Left lobe of liver (tissue), 2 donors: ENCODE measurements around the gene NPIPB6. TPM values are rescaled to one million over a fixed set of nuclear protein-coding genes. Genes with fewer than 3 reads are reported as not detected.
"Not testable (repeated sequence)": the region's sequence is repeated elsewhere in the genome, so short reads cannot be mapped to it uniquely, and the experiment has no call there.

ENCODE experiments used
- ATAC-seq: fragments of 200-7000 bp; cut with Tn5 transposase; one replicate; pipeline ENCODE4 v1.9.1; 2020; ENCODE audit warnings: mild to moderate bottlenecking, moderate library complexity
- DNase-seq: peaks from one replicate; pipeline ENCODE4 v3.0.0-alpha.2; 2020; ENCODE audit warnings: low spot score
- total RNA-seq: library from RNA; stranded (reverse); gene quantifications from one replicate; pipeline ENCODE4 v1.2.1, GENCODE V29; 2021
- donor health status: DM: no; HTN: no; CAD: no; lungs with moderate emphysema.
- donor health status: DM: no; HTN: yes; CAD: no.

NPIPB6 gene
- 0.28 TPM for total RNA-seq

- DNase-seq, ATAC-seq: not testable (repeated sequence)
These were observed at the start of gene NPIPB6 for GRCh38 chr16:28363408-28363807. NPIPB6 (minus strand) TSS chr16:28363508; CDS start chr16:28362822, 686 bp downstream.

GRCh38 chr16:28403220-28404072 lies 40.1 kb upstream of the NPIPB6 start, which contains the start of gene EIF3CL:
EIF3CL (minus strand) TSS chr16:28403841; CDS start chr16:28403618, 223 bp downstream.
- peak; percentile 99 for ATAC-seq
- not testable (repeated sequence) for DNase-seq

GRCh38 chr16:28392054-28392453 lies 28.7 kb upstream of the NPIPB6 start:
- not testable (repeated sequence) for DNase-seq, ATAC-seq

- ATAC-seq = not testable (repeated sequence)
These were observed 19.0 kb upstream of the NPIPB6 start for GRCh38 chr16:28382177-28382867.

GRCh38 chr16:28377822-28378221 lies 14.5 kb upstream of the NPIPB6 start:
- ATAC-seq, DNase-seq: not testable (repeated sequence)

More at GRCh38 chr16:28382177-28382867, 19.0 kb upstream of the NPIPB6 start:
- not testable (repeated sequence) for DNase-seq

GRCh38 chr16:28377108-28377625 lies 13.9 kb upstream of the NPIPB6 start:
- DNase-seq = peak; percentile 29
- ATAC-seq = not testable (repeated sequence)

GRCh38 chr16:28375115-28375514 lies 11.8 kb upstream of the NPIPB6 start:
- peak; percentile 81 for ATAC-seq
- DNase-seq = peak; percentile 33

- DNase-seq = not testable (repeated sequence)
- peak; percentile 34 for ATAC-seq
These were observed 11.0 kb upstream of the NPIPB6 start for GRCh38 chr16:28374281-28374680.

GRCh38 chr16:28367926-28368325 lies 4.6 kb upstream of the NPIPB6 start:
- ATAC-seq = not testable (repeated sequence)
- peak; percentile 38 for DNase-seq

GRCh38 chr16:28364268-28365173 lies 1.2 kb upstream of the NPIPB6 start:
- ATAC-seq = peak; percentile 99
- not testable (repeated sequence) for DNase-seq

GRCh38 chr16:28362600-28362999 lies 708 bp downstream of the NPIPB6 start:
- DNase-seq, ATAC-seq: not testable (repeated sequence)

- not testable (repeated sequence) for ATAC-seq, DNase-seq
These were observed 25.1 kb downstream of the NPIPB6 start for GRCh38 chr16:28338230-28338629.

GRCh38 chr16:28336940-28337710 lies 26.2 kb downstream of the NPIPB6 start:
- ATAC-seq, DNase-seq: not testable (repeated sequence)

- DNase-seq, ATAC-seq: not testable (repeated sequence)
These were observed 27.6 kb downstream of the NPIPB6 start for GRCh38 chr16:28335678-28336077.

- not testable (repeated sequence) for ATAC-seq
These were observed 30.7 kb downstream of the NPIPB6 start for GRCh38 chr16:28332632-28333031.

GRCh38 chr16:28330981-28331380 lies 32.3 kb downstream of the NPIPB6 start:
- ATAC-seq, DNase-seq: not testable (repeated sequence)

More at GRCh38 chr16:28332632-28333031, 30.7 kb downstream of the NPIPB6 start:
- DNase-seq = not testable (repeated sequence)

GRCh38 chr16:28330232-28330631 lies 33.1 kb downstream of the NPIPB6 start:
- DNase-seq, ATAC-seq: not testable (repeated sequence)

- peak; percentile 95 for ATAC-seq
- no peak for DNase-seq
These were observed 36.3 kb downstream of the NPIPB6 start for GRCh38 chr16:28326881-28327610.
